HG03469 (cell line): ENCODE measurements around the gene ATP5MC2.
"Not testable (repeated sequence)": the region's sequence is repeated elsewhere in the genome, so short reads cannot be mapped to it uniquely, and the experiment has no call there.

Source experiments
- ATAC-seq: cut with Tn5 transposase; IDR thresholded peaks from one replicate; pipeline ENCODE4 v1.9.1; 2021; ENCODE audit warnings: mild to moderate bottlenecking, moderate library complexity, moderate number of reproducible peaks; ENCODE audit not compliant: unreplicated experiment

ATP5MC2 gene

DNA sequence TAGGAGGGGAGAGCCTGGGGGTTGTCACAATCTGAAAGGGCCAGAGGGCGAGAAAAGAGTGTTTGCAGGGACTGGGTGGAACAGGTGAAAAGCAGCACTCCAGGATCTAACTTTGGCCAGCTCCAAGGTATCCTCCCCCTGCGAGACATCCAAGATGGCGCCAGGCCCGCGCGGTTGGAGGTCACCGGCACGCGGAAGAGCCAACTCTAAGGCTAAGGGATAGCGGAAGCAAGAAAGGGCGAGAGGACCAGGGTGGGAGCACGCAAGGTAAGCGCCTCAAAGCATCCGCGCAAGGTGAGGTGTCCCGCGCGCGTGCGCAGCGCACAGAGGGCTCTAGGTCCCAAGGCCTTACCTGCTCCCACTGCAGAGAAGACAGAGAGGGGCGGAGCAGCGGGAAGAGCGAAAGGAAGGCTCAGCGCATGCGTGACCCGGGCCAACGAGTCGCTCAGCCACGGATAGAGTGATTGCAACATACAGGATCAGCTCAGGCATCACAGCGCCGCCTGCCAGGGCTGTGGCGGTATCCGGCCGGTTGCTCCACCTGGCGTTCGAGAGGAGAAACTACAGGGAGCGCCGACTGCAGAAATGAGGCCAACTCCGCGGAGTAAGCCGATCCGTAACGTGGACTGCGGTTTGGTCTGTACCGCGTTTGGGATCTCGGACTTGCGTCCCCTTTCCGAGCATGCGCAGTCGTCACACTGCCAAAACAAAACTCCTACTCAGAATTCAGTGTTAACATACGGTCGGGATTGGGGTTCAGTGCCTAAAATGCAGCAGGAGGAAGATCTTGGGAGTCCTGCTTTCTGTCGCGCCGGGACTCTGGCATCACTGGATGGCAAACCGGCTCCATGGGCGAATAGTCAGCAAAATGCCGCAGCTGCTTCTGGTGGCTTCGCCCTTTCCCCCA is at the start of gene ATP5MC2:
ATP5MC2 (minus strand) TSS at position 383 of the 907 bp plus-strand sequence. CDS start 3,469 bp downstream, outside the sequence.
- peak; percentile 83 for ATAC-seq

DNA sequence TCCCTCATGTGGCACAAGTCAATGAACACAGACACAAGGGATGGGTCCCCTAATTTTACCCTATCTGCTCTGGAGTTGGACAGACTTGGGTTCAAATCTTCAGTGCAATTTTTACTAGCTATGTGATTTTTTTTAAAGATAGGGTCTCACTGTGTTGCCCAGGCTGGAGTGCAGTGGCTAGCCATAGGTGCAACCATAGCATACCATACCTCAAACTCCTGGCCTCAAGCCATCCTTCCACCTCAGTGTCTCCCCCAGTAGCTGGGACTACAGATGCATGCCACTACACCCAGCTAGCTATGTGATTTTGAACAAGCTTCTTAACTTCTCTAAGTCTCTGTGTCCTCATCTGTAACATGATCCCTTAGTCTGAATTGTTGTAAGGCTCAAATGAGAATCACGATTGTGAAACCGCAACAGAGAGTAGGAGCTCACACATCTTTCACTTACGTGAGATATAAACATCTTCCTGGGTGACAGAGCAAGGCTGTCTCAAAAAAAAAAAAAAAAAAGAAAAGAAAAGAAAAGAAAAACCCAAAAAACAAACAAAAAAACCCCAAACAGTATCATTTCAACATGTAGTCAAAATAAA is 46.7 kb upstream of the ATP5MC2 start:
- no peak for ATAC-seq

DNA sequence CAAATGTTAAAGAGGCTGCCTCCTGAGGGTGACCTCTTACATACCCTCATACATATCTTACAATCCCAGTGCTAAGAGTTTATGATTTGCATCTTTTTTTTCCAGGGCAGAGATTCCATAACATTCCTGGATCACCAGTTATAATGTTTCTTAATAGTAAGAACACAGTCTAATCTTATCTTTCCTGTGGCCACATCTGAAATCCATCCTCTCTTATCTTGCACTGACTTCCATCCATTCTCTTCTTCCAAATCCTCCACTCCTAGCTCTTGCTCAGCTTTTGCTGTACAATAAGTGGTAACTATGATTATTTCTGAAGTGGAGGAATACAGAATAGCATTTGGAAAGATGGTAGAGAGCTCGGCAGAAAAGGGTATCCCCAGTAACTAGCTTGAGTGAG is 45.1 kb upstream of the ATP5MC2 start:
- ATAC-seq, result no peak

DNA sequence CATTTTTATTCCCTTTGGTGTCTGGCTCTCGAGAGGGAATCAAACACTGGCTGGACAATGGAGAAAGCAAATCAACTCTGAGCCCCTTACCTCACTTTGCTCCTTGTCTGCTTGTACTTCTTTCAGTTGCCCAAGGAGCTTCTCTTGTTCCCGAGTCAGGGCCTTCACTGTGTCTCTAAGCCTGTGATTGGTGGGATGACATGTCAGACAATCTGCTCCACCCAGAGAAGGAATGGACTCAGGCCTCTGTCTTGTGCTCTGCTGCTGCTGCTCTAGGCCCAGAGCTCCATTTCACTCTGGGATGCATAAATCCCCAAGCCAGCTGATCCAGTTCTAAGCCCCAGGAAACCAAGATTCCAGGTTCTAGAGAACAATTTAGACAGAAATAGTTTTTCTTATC is 43.8 kb upstream of the ATP5MC2 start:
- no peak for ATAC-seq

DNA sequence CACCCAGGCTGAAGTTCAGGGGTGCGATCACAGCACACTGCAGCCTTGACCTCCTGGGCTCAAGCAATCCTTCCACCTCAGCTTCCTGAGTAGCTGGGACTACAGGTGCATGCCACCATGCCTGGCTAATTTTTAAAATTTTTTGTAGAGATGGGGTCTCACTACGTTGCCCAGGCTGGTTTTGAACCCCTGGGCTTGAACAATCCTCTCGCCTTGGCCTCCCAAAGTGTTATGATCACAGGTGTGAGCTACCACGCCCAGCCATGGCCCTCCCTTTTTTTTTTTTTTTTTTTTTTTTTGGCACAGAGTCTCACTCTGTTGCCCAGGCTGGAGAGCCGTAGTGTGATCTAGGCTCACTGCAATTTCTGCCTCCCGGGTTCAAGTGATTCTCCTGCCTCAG is 42.7 kb upstream of the ATP5MC2 start:
- not testable (repeated sequence) for ATAC-seq

DNA sequence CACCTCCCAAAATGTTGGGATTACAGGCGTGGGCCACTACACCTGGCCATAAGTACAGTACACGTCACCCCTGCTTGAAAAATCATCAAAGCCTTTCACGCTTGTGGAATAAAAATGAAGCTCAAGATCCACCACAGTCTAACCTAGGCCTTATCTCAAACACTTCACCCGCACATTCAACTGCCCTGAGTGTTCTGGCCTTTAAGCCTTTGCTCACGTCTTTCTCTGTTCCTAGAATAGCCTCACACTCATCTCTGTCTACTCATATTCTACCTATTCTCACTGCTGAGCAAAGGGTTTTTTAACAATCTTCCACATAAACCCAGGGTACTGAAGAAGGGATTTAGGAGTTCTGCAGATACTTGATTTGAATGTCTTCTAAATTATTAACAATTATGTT is 41.4 kb upstream of the ATP5MC2 start:
- ATAC-seq, result no peak

DNA sequence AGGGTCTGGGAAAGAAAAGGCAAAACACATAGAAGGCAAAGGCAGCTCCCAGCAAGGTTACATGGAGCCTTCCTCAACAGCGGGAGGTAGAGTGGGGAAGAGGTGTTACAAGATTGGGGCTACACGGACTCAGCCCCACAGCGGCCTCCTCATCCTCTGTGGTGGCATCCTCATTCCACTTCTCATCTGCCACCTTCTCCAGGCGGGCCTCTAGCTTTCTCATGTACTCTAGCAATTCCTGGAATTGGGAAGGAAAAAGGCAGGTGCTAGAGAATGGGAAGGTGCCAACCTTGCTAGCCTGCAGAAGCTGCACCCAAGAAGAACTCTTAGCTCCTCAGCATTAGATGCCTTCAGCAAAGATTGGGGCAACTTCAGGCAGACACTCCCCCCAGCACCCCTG is 38.1 kb upstream of the ATP5MC2 start:
- no peak for ATAC-seq

DNA sequence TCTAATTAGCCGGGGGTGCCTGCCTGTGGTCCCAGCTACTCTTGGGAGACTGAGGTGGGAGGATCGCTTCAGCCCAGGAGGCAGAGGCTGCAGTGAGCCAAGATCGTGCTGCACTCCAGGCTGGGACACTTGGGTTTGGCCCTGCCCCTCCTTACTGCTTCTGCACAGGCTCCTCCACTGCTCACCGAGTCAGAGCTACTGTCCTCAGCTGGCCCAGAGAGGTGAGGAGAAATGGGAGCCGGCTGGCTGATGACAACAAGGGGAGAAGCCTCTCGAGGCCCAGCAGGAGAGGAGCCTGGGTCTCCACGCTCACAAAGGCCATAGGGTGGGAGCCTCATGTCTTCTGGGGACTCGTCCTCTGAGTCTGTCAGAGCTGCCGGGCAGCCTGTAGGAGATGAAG is 37.6 kb upstream of the ATP5MC2 start:
- no peak for ATAC-seq

DNA sequence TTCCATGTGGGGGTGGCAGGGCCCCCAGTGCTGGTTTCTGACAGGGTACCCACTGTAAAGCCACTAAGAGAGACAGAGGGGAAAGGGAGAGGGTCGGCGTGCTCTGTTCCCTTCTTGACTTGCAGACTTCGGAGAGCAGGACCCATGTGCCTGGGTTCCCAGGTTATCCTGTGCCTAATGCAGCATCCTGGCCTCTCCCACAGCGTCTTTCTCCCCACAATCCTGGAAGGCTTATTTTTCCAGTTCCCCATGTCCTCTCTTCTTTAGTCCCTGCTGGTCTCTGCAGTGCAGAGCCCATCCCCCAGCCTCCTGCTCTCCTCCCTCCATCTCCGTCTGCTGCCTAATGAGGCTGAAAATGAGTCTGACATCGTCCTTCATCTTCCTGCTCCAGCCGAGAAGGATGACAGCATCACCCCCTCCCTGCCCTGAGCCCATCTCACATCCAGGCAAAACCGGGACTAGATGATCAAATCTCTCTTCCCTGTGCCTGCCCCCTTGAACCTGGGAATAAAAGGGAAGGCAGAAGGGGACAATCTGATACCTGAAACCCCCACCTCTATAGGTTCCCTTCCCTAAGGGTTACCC is 36.3 kb upstream of the ATP5MC2 start:
- no peak for ATAC-seq

DNA sequence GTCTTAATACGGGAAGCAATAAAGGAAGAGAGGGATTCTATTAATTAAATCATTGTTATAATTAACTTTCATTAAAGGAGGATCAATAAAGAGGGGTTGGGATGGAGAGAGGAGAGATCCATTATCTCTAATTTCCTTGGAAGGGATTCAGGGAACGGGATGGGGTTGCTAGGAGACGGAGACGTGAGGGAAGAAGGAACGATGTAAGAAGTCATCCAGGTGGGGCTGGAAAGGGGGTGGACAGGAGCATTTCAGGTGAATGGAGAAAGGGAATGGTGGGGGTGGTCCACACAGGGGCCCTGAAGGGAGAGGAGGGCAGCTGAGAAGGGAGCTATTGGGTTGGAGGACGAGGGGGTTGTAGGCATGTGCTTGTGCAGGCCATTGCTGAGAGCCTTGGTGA is 34.2 kb upstream of the ATP5MC2 start:
- no peak for ATAC-seq

DNA sequence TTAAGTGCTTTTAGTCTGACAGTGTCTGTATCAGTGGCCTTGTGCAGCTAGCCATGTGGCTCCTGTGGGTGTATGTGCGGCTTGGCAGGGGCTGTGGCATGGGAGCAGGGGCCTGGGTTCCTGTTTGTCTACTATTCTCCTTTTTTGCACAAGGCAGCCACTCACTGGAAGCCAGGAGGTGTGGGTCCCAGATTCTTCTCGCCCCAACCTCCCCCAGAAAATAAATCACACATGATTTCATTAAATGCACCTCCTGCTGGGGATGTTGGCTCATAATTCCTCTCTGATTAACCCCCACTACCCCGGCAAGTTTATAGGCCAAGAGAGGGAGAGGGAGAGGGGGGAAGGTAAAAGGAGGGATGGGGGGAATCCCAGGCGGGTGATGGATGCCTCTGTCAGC is 33.8 kb upstream of the ATP5MC2 start:
- ATAC-seq, result no peak

DNA sequence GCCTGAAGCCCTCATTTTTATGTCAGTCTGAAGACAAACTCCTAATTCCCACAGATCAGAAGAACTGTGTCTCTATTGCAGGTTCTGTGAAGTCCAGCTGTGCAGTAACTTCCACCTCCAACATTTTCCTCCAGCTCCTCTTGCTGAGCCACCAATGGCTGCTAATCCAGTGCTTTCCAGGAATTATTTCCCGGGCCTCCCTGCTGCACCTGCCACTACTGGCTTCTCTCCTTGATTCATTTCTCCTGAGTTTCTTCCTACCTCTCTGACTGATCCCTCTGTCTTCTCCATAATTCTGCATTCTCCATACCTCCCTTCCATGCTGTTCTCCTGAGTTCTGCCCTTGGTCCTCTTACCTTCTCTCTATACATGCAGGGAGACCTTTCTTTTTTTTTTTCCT is 30.2 kb upstream of the ATP5MC2 start:
- ATAC-seq, result no peak

DNA sequence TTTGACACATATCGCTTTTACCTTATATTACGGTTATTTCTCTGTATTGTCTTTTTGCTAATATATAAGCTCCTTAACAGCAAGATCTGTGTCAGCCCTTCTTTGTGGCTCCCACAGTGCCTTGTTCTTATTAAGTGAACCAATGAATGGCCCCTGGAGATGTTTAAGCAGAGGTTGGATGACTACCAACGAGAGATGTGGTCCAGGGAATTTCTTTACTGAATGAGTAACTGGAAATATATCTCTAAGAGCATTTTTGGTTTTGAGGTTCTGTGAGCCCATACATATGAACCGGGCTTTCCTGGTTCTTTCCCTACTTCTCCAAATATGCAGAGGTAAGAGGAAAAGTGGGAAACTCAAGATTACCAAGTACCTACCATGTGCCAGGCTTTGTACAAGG is 27.9 kb upstream of the ATP5MC2 start:
- no peak for ATAC-seq

DNA sequence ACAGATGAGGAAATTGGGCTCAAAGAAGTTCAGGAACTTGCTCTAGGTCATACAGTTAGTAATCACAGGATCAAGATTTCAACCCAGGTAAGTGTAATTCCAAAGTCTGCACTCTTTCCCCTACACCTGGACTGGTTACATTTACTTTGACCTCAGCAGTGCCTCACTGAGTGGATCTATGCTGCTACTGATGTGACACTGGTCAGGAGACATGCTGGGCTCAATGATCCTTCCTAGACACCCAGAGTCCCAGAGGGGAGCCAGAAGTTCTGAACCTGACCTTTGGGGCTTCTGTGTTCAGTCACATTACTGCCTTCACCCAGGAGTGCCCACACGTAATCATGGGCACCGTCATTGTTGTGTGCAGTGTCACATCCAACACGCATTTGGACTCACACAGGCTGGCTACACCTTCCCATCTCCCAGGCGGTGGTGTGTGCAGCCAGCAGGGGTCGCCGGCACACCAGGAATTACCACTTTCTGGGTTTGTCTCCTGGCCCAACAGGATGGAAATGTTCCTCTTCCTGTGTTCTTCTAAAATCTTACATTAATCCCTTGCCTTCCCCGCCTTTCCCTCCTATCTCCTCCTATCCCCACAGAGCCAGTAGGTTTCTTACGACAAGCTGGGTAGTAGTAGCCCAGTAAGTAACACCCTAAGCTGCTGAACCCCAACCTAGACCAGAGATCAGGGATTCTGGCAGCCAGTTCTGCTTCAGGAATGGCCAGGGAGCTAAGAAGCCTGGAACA is 25.8 kb upstream of the ATP5MC2 start:
- ATAC-seq, result peak; percentile 38

DNA sequence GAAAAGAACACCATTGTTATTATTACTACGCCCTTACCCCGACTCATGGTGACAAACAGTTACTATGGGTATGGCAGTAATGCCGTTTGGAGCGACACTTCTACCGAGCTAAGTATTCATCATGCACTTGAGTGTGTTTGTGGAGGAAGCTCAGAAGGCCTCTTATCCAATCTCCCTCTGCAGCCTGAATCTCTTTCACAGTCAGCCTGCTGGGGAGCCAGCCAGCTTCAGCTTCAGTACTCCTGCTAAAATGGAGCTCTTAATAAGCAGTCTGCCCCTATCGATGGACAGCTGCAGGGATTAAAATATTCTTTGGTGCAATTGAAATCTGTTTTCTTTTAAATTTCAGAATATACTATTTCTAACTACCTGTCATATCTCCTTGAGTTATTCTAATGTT is 24.7 kb upstream of the ATP5MC2 start:
- no peak for ATAC-seq

DNA sequence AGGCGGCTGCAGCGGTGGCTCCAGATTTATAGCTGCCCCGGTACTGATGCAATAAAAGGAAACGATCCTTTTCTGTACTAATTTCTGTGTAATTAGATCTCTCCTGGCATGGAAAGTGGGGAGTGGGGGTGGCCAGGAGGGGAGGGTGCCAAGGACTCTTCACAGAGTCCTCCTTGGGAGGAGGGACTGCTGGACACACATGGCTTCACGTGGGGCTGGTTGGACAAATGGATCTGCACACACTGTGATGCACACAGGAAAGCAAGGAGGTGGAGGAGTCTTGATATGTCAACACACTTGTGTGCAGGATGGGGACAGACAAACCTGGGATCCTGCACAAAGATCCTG is 23.8 kb upstream of the ATP5MC2 start:
- ATAC-seq, result no peak

DNA sequence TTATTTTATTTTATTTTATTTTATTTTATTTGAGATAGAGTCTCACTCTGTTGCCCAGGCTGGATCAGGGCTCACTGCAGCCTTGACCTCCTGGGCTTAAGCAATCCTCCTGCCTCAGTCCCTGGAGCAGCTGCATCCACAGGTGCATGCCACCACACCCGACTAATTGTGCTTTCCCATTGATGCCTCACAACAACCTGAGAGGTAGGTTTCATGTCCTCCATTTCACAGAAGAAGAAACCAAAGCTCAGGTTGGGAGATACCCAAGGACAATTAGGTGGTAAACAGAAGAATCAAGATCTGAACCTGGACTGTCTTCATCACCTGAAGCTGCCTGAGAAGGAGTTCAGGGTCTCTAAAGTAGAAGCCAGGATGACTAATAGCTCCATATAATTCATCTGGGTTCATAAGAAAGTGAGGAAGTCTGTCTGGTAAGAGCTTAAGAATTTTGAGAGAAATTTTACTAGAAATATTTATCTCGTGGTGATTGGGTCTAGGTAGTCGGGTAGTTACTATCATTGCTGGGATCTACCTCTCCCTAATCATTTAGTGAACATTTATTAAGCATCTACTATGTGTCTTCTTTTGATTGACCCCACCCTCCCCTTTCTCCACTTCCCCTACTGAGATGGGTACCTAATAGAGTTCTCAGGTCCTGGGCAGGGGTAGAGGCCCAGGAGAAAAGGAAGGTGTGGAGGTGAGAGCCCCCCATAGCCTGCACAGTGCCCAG is 23.2 kb upstream of the ATP5MC2 start:
- ATAC-seq, result no peak

DNA sequence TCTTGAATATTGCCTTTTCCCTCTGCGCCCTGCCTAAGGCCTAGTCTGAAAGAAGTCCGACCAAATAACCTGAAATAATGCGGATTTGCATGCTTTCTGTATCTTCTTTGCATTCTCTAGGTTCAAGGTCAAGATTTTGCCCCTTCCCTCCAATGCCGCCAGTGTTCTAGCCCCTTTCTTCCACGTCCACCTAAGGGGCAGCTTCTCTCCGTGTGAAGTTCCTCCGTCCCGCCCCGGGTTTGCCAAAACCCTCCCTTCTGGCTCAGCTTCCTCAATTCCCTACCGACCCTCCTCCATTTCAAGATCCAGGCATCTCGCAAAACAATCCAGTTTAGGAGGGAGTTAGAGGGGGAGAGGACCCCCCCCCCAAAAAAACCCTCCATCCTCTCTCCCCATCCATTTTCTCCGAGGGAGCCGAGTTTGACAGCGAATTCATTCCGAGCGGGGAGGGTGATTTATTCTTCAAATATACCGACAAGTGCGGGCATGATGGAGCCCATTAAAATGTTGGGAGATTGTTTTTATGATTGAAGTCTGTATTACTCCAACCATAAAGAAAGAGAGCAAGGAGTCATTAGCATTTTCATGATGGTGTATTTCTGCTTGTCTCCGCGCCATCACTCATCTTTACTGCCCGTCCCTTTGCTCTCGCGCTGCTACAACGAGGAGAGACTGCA is 20.9 kb upstream of the ATP5MC2 start:
- ATAC-seq, result no peak

DNA sequence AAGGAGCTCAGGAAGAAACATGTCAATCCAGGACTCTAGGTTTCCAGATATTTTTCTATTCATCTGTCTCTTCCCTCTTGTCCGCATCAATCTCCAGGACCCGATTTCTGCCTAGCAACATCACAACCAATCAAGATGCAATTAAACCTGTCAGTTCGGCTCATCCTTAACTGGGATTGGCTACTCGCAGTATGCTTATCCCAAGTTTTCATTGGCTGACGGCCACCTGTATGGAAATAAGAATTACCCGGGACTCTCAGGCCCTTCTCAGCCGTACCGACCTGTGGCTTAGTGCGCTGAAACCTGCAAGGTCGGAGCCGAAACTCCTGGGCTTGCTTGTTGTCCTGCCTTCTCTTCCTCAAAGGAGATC is 20.4 kb upstream of the ATP5MC2 start:
- ATAC-seq, result no peak
